Coronary artery (tissue), 2 donors: ENCODE measurements around the gene LTBP3.
"Not testable (repeated sequence)": the region's sequence is repeated elsewhere in the genome, so short reads cannot be mapped to it uniquely, and the experiment has no call there.

Experiments
- DNase-seq: peaks from one replicate; pipeline ENCODE4 v3.0.0-alpha.2; 2017; ENCODE audit warnings: low spot score
- H3K27ac ChIP-seq, 2 donors: fragments of 200-600 bp; sonication (generic); one replicate each; pipeline ENCODE4 v1.5.1; 2016 to 2019
- H3K4me3 ChIP-seq: fragments of 200-600 bp; sonication (generic); 2 replicates; pipeline ENCODE4 v1.5.1; 2016; ENCODE audit warnings: mild to moderate bottlenecking, moderate library complexity
- CTCF ChIP-seq: fragments of 200-600 bp; sonication (generic); IDR thresholded peaks from one replicate; pipeline ENCODE4 v1.5.1; 2019; ENCODE audit warnings: antibody characterized with exemption

Gene LTBP3

GRCh38 chr11:65524014-65524740 is 34.0 kb downstream of the LTBP3 start:
- Histone ChIP-seq H3K27ac (peak overlapping the region; percentile 48 to 79), H3K4me3 (peak overlapping the region; percentile 88)
- DNase-seq, result no peak
- TF ChIP-seq CTCF, result no peak

GRCh38 chr11:65523631-65523968 is 34.6 kb downstream of the LTBP3 start:
- not testable (repeated sequence) for H3K4me3 ChIP-seq, DNase-seq
- peak overlapping the region in 1 of 2 donors; percentile 79 for H3K27ac ChIP-seq

GRCh38 chr11:65522718-65523630 is 35.2 kb downstream of the LTBP3 start:
- DNase-seq, H3K4me3 ChIP-seq, H3K27ac ChIP-seq: not testable (repeated sequence)

DNA sequence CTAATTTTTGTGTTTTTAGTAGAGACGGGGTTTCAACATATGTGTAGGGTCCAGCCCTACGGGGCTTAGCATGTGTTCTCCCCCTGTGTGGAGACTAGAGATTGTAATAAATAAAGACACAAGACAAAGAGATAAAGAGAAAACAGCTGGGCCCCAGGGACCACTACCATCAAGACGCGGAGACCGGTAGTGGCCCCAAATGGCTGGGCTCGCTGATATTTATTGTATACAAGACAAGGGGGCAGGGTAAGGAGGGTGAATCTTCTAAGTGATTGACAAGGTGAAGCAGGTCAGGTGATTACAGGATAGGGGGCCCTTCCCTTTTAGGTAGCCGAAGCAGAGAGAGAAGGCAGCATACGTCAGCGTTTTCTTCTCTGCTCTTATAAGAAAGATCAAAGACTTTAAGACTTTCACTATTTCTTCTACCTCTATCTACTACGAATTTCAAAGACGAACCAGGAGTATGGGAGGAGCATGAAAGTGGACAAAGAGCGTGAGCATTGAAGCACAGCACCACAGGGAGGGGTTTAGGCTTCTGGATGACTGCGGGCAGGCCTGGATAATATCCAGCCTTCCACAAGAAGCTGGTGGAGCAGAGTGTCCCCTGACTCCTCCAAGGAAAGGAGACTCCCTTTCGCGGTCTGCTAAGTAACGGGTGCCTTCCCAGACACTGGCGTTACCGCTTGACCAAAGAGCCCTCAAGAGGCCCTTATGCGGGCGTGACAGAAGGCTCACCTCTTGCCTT is 36.2 kb downstream of the LTBP3 start:
- not testable (repeated sequence) for H3K4me3 ChIP-seq, H3K27ac ChIP-seq, DNase-seq

- H3K4me3 ChIP-seq, H3K27ac ChIP-seq, DNase-seq: not testable (repeated sequence)
Measured at GRCh38 chr11:65518941-65519549, 39.1 kb downstream of the LTBP3 start.

GRCh38 chr11:65516135-65516968 is 41.8 kb downstream of the LTBP3 start:
- Histone ChIP-seq H3K27ac (no peak overlapping the region), H3K4me3 (no peak overlapping the region)
- TF ChIP-seq CTCF, result no peak
- no peak for DNase-seq

DNA sequence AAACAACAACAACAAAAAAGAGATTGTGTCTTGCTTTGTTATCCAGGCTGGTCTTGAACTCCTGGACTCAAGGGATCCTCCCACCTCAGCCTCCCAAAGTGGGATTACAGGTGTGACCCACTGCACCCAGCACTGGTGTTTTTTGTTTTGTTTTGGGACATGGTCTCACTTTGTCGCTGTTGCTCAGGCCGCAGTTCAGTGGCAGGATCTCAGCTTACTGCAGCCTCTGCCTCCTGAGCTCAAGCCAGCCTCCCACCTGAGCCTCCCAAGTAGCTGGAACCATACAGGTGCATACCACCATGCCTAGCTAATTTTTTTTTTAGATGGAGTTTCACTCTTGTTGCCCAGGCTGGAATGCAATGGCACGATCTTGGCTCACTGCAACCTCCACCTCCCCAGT is 45.8 kb downstream of the LTBP3 start:
- DNase-seq, H3K27ac ChIP-seq, H3K4me3 ChIP-seq: not testable (repeated sequence)

- TF ChIP-seq CTCF, result no peak
- peak overlapping the region; percentile 88 for H3K4me3 ChIP-seq
- H3K27ac ChIP-seq, result peak overlapping the region; percentile 97
- peak; percentile 83 for DNase-seq
Measured at GRCh38 chr11:65506772-65507505, 51.2 kb downstream of the LTBP3 start.
